HepG2 (cell line): Measurements from ENCODE around the gene KIF3A. TPM values are rescaled to one million over a fixed set of nuclear protein-coding genes. Genes with fewer than 3 reads are reported as not detected.

ENCODE experiments used
- ATF7 ChIP-seq, 2 experiments: fragments of 450-650 bp in 1 of 2; sonication (generic) in 1 of 2; formaldehyde crosslinking in 1 of 2; IDR thresholded peaks; 2 replicates each; pipeline versions ENCODE4 v1.4.0 to v1.6.1; 2016 to 2020; ENCODE audit warnings: antibody characterized with exemption in 1 of 2, mild to moderate bottlenecking in 1 of 2, missing genetic modification reagents in 1 of 2
- BRCA1 ChIP-seq: sonication (generic); formaldehyde crosslinking; IDR thresholded peaks from 2 replicates; pipeline ENCODE4 v1.4.0; 2020; ENCODE audit warnings: missing genetic modification reagents
- IKZF1 ChIP-seq: fragments of 450-650 bp; IDR thresholded peaks from 2 replicates; pipeline ENCODE4 v1.7.1; 2016
- MIER3 ChIP-seq: IDR thresholded peaks from 2 replicates; pipeline ENCODE4 v1.6.1; 2016; ENCODE audit warnings: missing compliant biosample characterization, borderline replicate concordance
- PLRG1 ChIP-seq: fragments of 450-650 bp; conservative IDR thresholded peaks from 2 replicates; pipeline ENCODE4 v1.6.1; 2016
- REL ChIP-seq: sonication (generic); formaldehyde crosslinking; conservative IDR thresholded peaks from 2 replicates; pipeline ENCODE4 v1.8.0; 2022; ENCODE audit warnings: mild to moderate bottlenecking, missing genetic modification reagents, moderate library complexity
- RFXAP ChIP-seq: sonication (generic); formaldehyde crosslinking; IDR thresholded peaks from 2 replicates; pipeline ENCODE4 v1.4.0; 2020; ENCODE audit warnings: missing genetic modification reagents, borderline replicate concordance
- SNAI1 ChIP-seq: sonication (generic); formaldehyde crosslinking; IDR thresholded peaks from 2 replicates; pipeline ENCODE4 v1.5.0; 2020; ENCODE audit warnings: mild to moderate bottlenecking, missing genetic modification reagents, borderline replicate concordance
- TEAD2 ChIP-seq: sonication (generic); formaldehyde crosslinking; IDR thresholded peaks from 2 replicates; pipeline ENCODE4 v1.9.0; 2021; ENCODE audit warnings: missing genetic modification reagents
- ZFP90 ChIP-seq: sonication (generic); formaldehyde crosslinking; IDR thresholded peaks from 2 replicates; pipeline ENCODE4 v1.8.0; 2022; ENCODE audit warnings: missing genetic modification reagents, mild to moderate bottlenecking, inconsistent platforms, borderline replicate concordance
- ZNF10 ChIP-seq: sonication (generic); formaldehyde crosslinking; IDR thresholded peaks from 2 replicates; pipeline ENCODE4 v1.4.0; 2020; ENCODE audit warnings: mild to moderate bottlenecking, low read depth, missing genetic modification reagents, borderline replicate concordance
- ZNF33A ChIP-seq: sonication (generic); formaldehyde crosslinking; IDR thresholded peaks from 2 replicates; pipeline ENCODE4 v1.5.1; 2020; ENCODE audit warnings: missing genetic modification reagents, mild to moderate bottlenecking, moderate library complexity, borderline replicate concordance
- ZNF569 ChIP-seq: sonication (generic); formaldehyde crosslinking; IDR thresholded peaks from 2 replicates; pipeline ENCODE4 v1.5.0; 2020; ENCODE audit warnings: mild to moderate bottlenecking, missing genetic modification reagents, moderate library complexity, borderline replicate concordance
- ZNF572 ChIP-seq: sonication (generic); formaldehyde crosslinking; IDR thresholded peaks from 2 replicates; pipeline ENCODE4 v1.5.1; 2020; ENCODE audit warnings: mild to moderate bottlenecking, missing genetic modification reagents
- ZNF615 ChIP-seq: sonication (generic); formaldehyde crosslinking; IDR thresholded peaks from 2 replicates; pipeline ENCODE4 v1.5.0; 2020; ENCODE audit warnings: mild to moderate bottlenecking, missing genetic modification reagents, borderline replicate concordance
- ZNF678 ChIP-seq: sonication (generic); formaldehyde crosslinking; IDR thresholded peaks from 2 replicates; pipeline ENCODE4 v1.4.0; 2020; ENCODE audit warnings: mild to moderate bottlenecking, missing genetic modification reagents
- ZNF891 ChIP-seq: sonication (generic); formaldehyde crosslinking; IDR thresholded peaks from 2 replicates; pipeline ENCODE4 v1.5.0; 2020; ENCODE audit warnings: mild to moderate bottlenecking, missing genetic modification reagents
- polyA plus RNA-seq, 8 experiments: library from polyadenylated mRNA; depleted of rRNA in 3 of 8; stranded (reverse) in 7 of 8; unstranded in 1 of 8; fragments of >200 nt; fragmentation: Illumina TruSeq in 4 of 8; extraction: Trizol in 4 of 8; gene quantifications; 2 replicates each; pipeline versions ENCODE4 v1.2.1 to v1.2.3, GENCODE V29; 2011 to 2016; ENCODE audit warnings: low read depth in 4 of 8, missing spikeins in 1 of 8, mixed read lengths in 1 of 8; ENCODE audit not compliant: insufficient read depth in 1 of 8
- total RNA-seq, 5 experiments: library from RNA; depleted of rRNA; stranded (reverse); fragments of >200 nt; fragmentation: Illumina TruSeq; extraction: Trizol; gene quantifications; 2 replicates each; pipeline ENCODE4 v1.2.3, GENCODE V29; 2016; ENCODE audit warnings: low read depth in 1 of 5
- TF ChIP-seq, protein P1 (sequence below): fragments of 450-650 bp; IDR thresholded peaks from 2 replicates; pipeline ENCODE4 v1.6.1; 2017
- TF ChIP-seq, protein P2 (sequence below): sonication (generic); formaldehyde crosslinking; IDR thresholded peaks from 2 replicates; pipeline ENCODE4 v1.8.1; 2023; ENCODE audit warnings: mild to moderate bottlenecking, missing genetic modification reagents
- TF ChIP-seq, protein P3 (sequence below), 2 experiments: IDR thresholded peaks; 2 replicates each; pipeline ENCODE4 v1.6.1; 2011 to 2012; ENCODE audit warnings: low read length in 2 of 2, borderline replicate concordance in 1 of 2, low read depth in 1 of 2, mild to moderate bottlenecking in 1 of 2, moderate library complexity in 1 of 2
- TF ChIP-seq, protein P4 (sequence below): sonication (generic); formaldehyde crosslinking; IDR thresholded peaks from 2 replicates; pipeline ENCODE4 v1.5.0; 2020; ENCODE audit warnings: mild to moderate bottlenecking, missing genetic modification reagents

Gene KIF3A
- total and polyA plus RNA-seq, 2 of the 13 experiments (the other 11 are each of a cell fraction or from before 2014, with no cell fraction given) = 2.3 to 8.4 TPM

DNA sequence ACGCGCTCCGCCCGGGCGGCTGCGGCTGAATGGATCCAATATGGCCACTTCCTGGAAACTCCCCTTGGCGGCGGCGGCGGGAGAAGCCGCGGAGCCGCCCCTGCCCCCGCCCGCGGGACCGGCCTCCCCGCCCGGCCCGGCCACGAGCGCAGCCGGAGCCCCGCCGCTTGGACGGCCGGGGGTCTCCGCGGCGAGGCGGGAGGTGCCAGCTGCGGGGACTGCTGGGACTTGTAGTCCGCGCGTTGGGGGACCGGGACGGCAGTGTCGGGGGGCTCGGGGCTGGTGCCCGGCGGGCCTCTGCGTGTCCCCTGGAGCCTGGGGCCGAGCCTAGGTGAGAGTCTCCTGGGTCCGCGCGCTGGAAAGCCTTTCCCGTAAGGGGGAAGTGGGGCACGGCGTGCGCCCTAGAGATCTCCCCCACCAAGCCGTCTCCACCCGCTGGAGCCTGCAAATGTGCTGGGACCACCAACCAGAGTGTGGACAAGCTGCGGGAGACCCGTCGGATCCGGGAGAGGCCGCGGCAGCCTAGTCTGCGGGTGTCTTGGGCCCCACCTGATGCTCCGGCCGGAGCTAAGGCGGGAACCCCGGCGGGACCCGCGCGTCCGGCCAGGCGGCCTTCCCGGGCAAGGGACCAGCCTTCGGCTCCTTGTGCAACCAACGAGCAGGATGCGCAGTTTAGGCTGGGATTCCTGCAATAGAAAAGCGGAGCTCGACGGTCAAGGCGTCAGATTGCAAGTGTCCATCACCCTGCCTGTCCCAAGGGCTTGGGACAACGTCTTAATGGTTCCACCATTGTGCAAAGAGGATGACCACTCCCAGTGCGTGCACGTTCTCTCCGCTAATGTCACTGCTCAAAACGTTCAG is 40.1 kb upstream of the KIF3A start, which contains the start of gene SEPTIN8 (continued):
- TF ChIP-seq, protein P1, sequence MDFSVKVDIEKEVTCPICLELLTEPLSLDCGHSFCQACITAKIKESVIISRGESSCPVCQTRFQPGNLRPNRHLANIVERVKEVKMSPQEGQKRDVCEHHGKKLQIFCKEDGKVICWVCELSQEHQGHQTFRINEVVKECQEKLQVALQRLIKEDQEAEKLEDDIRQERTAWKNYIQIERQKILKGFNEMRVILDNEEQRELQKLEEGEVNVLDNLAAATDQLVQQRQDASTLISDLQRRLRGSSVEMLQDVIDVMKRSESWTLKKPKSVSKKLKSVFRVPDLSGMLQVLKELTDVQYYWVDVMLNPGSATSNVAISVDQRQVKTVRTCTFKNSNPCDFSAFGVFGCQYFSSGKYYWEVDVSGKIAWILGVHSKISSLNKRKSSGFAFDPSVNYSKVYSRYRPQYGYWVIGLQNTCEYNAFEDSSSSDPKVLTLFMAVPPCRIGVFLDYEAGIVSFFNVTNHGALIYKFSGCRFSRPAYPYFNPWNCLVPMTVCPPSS = no peak
- TF ChIP-seq ZNF891 = no peak
- no peak for TF ChIP-seq ZNF33A (CRISPR knock-in tag)
- no peak for TF ChIP-seq ZFP90 (CRISPR knock-in tag)
- 0 out of 2 replicates have a peak, but pooled peaks have one; percentile 42 for TF ChIP-seq REL (CRISPR knock-in tag)
- TF ChIP-seq ZNF572 = no peak; the same call in 1 of the 2 replicates
- no peak for TF ChIP-seq BRCA1 (CRISPR knock-in tag)
- no peak for TF ChIP-seq ZNF10 (CRISPR knock-in tag)
- no peak for TF ChIP-seq RFXAP (CRISPR knock-in tag)
- TF ChIP-seq SNAI1 = no peak
- TF ChIP-seq TEAD2 = no peak
- TF ChIP-seq, protein P2, sequence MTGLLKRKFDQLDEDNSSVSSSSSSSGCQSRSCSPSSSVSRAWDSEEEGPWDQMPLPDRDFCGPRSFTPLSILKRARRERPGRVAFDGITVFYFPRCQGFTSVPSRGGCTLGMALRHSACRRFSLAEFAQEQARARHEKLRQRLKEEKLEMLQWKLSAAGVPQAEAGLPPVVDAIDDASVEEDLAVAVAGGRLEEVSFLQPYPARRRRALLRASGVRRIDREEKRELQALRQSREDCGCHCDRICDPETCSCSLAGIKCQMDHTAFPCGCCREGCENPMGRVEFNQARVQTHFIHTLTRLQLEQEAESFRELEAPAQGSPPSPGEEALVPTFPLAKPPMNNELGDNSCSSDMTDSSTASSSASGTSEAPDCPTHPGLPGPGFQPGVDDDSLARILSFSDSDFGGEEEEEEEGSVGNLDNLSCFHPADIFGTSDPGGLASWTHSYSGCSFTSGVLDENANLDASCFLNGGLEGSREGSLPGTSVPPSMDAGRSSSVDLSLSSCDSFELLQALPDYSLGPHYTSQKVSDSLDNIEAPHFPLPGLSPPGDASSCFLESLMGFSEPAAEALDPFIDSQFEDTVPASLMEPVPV (CRISPR knock-in tag) = no peak
- no peak for TF ChIP-seq MIER3 (CRISPR knock-in tag)
- TF ChIP-seq, protein P3, sequence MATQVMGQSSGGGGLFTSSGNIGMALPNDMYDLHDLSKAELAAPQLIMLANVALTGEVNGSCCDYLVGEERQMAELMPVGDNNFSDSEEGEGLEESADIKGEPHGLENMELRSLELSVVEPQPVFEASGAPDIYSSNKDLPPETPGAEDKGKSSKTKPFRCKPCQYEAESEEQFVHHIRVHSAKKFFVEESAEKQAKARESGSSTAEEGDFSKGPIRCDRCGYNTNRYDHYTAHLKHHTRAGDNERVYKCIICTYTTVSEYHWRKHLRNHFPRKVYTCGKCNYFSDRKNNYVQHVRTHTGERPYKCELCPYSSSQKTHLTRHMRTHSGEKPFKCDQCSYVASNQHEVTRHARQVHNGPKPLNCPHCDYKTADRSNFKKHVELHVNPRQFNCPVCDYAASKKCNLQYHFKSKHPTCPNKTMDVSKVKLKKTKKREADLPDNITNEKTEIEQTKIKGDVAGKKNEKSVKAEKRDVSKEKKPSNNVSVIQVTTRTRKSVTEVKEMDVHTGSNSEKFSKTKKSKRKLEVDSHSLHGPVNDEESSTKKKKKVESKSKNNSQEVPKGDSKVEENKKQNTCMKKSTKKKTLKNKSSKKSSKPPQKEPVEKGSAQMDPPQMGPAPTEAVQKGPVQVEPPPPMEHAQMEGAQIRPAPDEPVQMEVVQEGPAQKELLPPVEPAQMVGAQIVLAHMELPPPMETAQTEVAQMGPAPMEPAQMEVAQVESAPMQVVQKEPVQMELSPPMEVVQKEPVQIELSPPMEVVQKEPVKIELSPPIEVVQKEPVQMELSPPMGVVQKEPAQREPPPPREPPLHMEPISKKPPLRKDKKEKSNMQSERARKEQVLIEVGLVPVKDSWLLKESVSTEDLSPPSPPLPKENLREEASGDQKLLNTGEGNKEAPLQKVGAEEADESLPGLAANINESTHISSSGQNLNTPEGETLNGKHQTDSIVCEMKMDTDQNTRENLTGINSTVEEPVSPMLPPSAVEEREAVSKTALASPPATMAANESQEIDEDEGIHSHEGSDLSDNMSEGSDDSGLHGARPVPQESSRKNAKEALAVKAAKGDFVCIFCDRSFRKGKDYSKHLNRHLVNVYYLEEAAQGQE (IDR thresholded peaks at IDR 0.05; ENCODE audit: borderline replicate concordance in 1 of 2, low read depth in 1 of 2, low read length in 2 of 2) = no peak
- no peak for TF ChIP-seq ATF7 (IDR thresholded peaks at IDR 0.05)
- TF ChIP-seq ATF7 (CRISPR knock-in tag; IDR thresholded peaks at IDR 0.05) = no peak
- no peak for TF ChIP-seq ZNF615 (CRISPR knock-in tag)
- TF ChIP-seq, protein P4, sequence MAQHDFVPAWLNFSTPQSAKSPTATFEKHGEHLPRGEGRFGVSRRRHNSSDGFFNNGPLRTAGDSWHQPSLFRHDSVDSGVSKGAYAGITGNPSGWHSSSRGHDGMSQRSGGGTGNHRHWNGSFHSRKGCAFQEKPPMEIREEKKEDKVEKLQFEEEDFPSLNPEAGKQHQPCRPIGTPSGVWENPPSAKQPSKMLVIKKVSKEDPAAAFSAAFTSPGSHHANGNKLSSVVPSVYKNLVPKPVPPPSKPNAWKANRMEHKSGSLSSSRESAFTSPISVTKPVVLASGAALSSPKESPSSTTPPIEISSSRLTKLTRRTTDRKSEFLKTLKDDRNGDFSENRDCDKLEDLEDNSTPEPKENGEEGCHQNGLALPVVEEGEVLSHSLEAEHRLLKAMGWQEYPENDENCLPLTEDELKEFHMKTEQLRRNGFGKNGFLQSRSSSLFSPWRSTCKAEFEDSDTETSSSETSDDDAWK (CRISPR knock-in tag) = no peak
- TF ChIP-seq ZNF678 (CRISPR knock-in tag) = no peak
- TF ChIP-seq ZNF569 (CRISPR knock-in tag) = no peak
- no peak for TF ChIP-seq PLRG1
- TF ChIP-seq IKZF1 = no peak
